Measurements from ENCODE around the gene SLC16A4.
A peak's percentile ranks its signal among the peaks of the same experiment; 100 is the strongest.
"Not testable (repeated sequence)": the region's sequence is repeated elsewhere in the genome, so short reads cannot be mapped to it uniquely, and the experiment has no call there.

The SLC16A4 gene

GRCh38 chr1:110408488-110408887 lies 17.7 kb upstream of the SLC16A4 start:
- no peak for DNase-seq (ENCODE audit: low read depth)

GRCh38 chr1:110407260-110408210 lies 16.7 kb upstream of the SLC16A4 start, which contains the start of gene LAMTOR5:
Gene LAMTOR5 (minus strand): TSS chr1:110407694. CDS start chr1:110407620, 74 bp downstream.
- DNase-seq (ENCODE audit: low read depth), result peak; percentile 44

GRCh38 chr1:110406407-110406806 lies 15.6 kb upstream of the SLC16A4 start:
- not testable (repeated sequence) for DNase-seq (ENCODE audit: low read depth)

- no peak for DNase-seq (ENCODE audit: low read depth)
Observed at GRCh38 chr1:110404401-110404800, 13.6 kb upstream of the SLC16A4 start.

- DNase-seq (ENCODE audit: low read depth), result no peak
Observed at GRCh38 chr1:110403805-110404204, 13.0 kb upstream of the SLC16A4 start.

- not testable (repeated sequence) for DNase-seq (ENCODE audit: low read depth)
Observed at GRCh38 chr1:110396259-110396958, 5.6 kb upstream of the SLC16A4 start.

- DNase-seq (ENCODE audit: low read depth), result no peak
Observed at GRCh38 chr1:110394493-110394820, 3.6 kb upstream of the SLC16A4 start.

GRCh38 chr1:110393691-110394492 lies 3.1 kb upstream of the SLC16A4 start:
- peak; percentile 76 for DNase-seq (ENCODE audit: low read depth)

GRCh38 chr1:110393286-110393685 lies 2.5 kb upstream of the SLC16A4 start:
- no peak for DNase-seq (ENCODE audit: low read depth)

- peak; percentile 53 for DNase-seq (ENCODE audit: low read depth)
Observed at GRCh38 chr1:110390096-110390495, 730 bp downstream of the SLC16A4 start.

GRCh38 chr1:110387048-110387754 lies 3.6 kb downstream of the SLC16A4 start:
- no peak for DNase-seq (ENCODE audit: low read depth)

- no peak for DNase-seq (ENCODE audit: low read depth)
Observed at GRCh38 chr1:110385369-110385768, 5.5 kb downstream of the SLC16A4 start.

GRCh38 chr1:110384581-110385321 lies 6.1 kb downstream of the SLC16A4 start:
- no peak for DNase-seq (ENCODE audit: low read depth)

GRCh38 chr1:110383251-110383990 lies 7.4 kb downstream of the SLC16A4 start:
- DNase-seq (ENCODE audit: low read depth), result no peak

GRCh38 chr1:110380672-110381283 lies 10.0 kb downstream of the SLC16A4 start:
- DNase-seq (ENCODE audit: low read depth), result peak; percentile 11

GRCh38 chr1:110375490-110375889 lies 15.3 kb downstream of the SLC16A4 start:
- no peak for DNase-seq (ENCODE audit: low read depth)

GRCh38 chr1:110370827-110371226 lies 20.0 kb downstream of the SLC16A4 start:
- peak; percentile 34 for DNase-seq (ENCODE audit: low read depth)

- no peak for DNase-seq (ENCODE audit: low read depth)
Observed at GRCh38 chr1:110364221-110364620, 26.6 kb downstream of the SLC16A4 start.

GRCh38 chr1:110361856-110362255 lies 29.0 kb downstream of the SLC16A4 start:
- no peak for DNase-seq (ENCODE audit: low read depth)

GRCh38 chr1:110360431-110360830 lies 30.4 kb downstream of the SLC16A4 start:
- no peak for DNase-seq (ENCODE audit: low read depth)

Measured in non-pigmented ciliary epithelial cell (primary cell).